Mammary epithelial cell (primary cell): Measurements from ENCODE around the gene VPS8.

Source experiments
- CTCF ChIP-seq, 2 donors: IDR thresholded peaks in 1 of 2; conservative IDR thresholded peaks in 1 of 2; 2 replicates each; pipeline ENCODE4 v1.5.1; 2011 to 2012; ENCODE audit warnings: inconsistent platforms in 2 of 2, low read length in 2 of 2, mild to moderate bottlenecking in 2 of 2, control low read depth in 1 of 2, low read depth in 1 of 2; ENCODE audit not compliant: insufficient read depth in 1 of 2; ENCODE audit errors: extremely low read depth in 1 of 2
- EZH2 ChIP-seq: IDR thresholded peaks from 2 replicates; pipeline ENCODE4 v1.6.1; 2012; ENCODE audit warnings: low read length, inconsistent platforms, borderline replicate concordance

- no peak for TF ChIP-seq CTCF (conservative IDR thresholded peaks at IDR 0.05 in 1 of 2, IDR thresholded peaks at IDR 0.05 in 1 of 2; ENCODE audit: extremely low read depth in 1 of 2, insufficient read depth in 1 of 2, low read depth in 1 of 2, low read length in 2 of 2)
- no peak for TF ChIP-seq EZH2
Measured at GRCh38 chr3:184813357-184813756, 1.4 kb downstream of the VPS8 start.
